GM18873 (cell line): ENCODE measurements around the gene CNPY3.
"Not testable (repeated sequence)": the region's sequence is repeated elsewhere in the genome, so short reads cannot be mapped to it uniquely, and the experiment has no call there.

Source experiments
- ATAC-seq: cut with Tn5 transposase; IDR thresholded peaks from one replicate; pipeline ENCODE4 v1.9.1; 2021; ENCODE audit warnings: mild to moderate bottlenecking, moderate library complexity, moderate number of reproducible peaks; ENCODE audit not compliant: unreplicated experiment, low FRiP score

The CNPY3 gene

DNA sequence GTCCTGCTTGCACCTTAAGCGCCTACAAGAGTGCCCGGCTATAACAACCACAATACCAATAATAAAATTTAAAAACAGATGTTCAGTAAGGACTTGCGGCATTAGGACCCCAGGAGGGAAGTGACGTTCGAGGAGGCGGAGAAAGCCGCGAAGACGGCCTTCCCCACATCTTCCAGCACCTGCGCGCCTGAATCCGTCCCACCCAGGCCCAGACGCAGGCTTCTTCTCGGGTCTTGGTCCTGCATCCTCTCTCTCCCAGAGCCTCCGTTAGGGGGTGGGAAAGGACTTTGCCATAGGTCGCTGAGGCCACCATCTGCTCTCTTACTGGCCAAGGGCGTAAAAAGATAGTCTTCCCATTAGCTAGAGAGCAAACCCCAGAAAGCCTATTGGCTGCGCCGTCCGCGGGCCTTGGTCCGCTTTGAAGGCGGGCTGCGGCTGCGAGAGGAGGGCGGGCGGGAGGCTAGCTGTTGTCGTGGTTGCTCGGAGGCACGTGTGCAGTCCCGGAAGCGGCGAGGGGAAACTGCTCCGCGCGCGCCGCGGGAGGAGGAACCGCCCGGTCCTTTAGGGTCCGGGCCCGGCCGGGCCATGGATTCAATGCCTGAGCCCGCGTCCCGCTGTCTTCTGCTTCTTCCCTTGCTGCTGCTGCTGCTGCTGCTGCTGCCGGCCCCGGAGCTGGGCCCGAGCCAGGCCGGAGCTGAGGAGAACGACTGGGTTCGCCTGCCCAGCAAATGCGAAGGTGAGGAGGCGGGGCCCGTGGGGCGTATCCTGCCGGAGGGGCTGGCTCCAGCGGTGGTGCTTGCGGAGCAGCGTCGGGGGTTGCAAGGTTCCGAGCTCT, at the start of gene CNPY3:
TSS of gene CNPY3 (plus strand) at position 495 of the 835 bp plus-strand sequence. CDS start at position 586, 91 bp downstream.
- ATAC-seq: peak; percentile 73

GRCh38 chr6:42880240-42880817, 49.0 kb upstream of the CNPY3 start:
- ATAC-seq: not testable (repeated sequence)

DNA sequence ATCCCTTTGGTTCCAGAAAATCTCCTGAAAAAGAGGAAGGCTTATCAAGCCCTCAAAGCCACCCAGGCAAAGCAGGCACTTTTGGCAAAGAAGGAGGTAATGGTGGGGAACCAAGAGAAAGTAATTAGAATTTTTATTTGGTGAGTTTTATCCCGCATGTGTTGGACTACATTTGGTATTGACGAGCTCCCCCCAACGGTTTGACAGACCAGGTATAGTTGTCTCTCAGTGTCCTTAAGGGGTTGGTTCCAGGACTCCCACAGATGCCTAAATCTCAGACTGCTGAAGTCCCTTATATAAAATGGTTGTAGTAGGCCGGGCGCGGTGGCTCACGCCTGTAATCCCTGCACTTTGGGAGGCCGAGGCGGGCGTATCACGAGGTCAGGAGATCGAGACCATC, 48.4 kb upstream of the CNPY3 start:
- ATAC-seq: not testable (repeated sequence)

DNA sequence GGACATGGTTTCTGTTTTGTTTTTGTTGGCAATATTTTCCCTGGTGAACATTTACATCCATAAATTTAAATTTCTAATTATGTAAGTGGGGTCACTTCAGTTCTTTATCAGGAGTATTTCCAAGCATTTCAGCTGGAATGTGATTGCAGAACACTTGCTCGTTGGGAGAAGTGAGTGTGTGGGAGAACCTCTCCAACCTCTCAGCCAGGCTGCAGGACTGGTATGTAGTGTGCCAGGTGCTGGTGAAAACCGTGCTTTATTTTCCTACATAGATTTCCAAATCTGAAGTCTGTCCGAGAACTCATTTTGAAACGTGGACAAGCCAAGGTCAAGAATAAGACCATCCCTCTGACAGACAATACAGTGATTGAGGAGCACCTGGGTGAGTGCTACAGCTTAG, 43.6 kb upstream of the CNPY3 start:
- no peak for ATAC-seq

DNA sequence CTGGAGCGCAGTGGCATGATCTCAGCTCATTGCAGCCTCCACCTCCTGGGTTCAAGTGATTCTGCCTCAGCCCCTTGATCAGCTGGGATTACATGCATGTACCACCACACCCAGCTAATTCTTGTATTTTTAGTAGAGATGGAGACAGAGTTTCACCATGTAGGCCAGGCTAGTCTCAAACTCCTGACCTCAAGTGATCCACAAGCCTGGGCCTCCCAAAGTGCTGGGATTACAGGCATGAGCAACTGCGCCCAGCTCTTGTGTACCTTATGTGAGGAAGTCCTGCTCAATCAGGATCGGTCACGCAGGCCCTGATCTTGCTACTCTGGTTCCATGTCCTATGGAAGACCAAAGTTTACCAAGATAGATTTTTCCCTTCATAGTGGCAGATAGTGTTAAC, 41.1 kb upstream of the CNPY3 start:
- ATAC-seq: not testable (repeated sequence)

DNA sequence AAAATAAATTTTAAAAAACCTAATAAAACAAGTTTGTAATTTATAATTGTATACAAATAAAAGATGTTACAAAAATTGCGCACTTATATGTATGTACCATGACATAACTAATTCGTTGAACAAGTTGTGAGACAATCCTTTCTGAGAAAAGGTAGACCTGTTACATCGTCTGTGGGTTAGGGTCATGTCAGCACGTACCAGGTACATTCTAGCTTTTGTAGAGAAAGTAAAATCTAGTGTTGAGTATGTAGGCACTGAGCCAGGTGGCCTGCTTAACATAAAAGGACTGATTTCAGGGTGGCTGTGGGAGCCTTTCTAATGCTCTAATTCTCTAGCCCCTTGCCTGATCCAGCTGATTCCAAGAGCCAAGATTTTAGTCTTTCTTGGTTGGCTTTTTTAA, 39.5 kb upstream of the CNPY3 start:
- ATAC-seq: no peak

GRCh38 chr6:42890311-42891198, 38.7 kb upstream of the CNPY3 start:
- peak; percentile 68 for ATAC-seq

DNA sequence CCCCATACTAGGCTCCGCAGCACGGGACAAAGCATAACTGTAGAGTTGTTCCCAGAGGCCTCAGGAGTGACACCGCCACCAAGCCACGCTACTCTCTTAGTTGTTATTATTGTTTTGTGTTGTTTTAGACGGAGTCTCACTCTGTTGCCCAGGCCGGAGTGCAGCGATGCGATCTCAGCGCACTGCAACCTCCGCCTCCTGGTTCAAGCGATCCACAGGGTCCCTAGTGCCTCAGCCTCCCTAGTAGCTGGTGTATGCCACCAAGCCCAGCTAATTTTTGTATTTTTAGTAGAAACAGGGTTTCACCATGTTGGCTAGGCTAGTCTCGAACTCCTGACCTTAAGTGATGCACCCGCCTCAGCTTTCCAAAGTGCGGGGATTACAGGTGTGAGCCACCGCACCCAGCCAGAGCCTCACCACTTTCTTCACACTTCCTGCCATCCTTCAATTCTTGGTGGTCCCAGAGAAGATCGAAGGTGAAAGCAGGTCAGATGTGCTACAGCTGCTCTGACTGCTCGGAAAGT, 38.0 kb upstream of the CNPY3 start:
- ATAC-seq: no peak

- not testable (repeated sequence) for ATAC-seq
Measured at GRCh38 chr6:42894041-42894828, 35.0 kb upstream of the CNPY3 start.

DNA sequence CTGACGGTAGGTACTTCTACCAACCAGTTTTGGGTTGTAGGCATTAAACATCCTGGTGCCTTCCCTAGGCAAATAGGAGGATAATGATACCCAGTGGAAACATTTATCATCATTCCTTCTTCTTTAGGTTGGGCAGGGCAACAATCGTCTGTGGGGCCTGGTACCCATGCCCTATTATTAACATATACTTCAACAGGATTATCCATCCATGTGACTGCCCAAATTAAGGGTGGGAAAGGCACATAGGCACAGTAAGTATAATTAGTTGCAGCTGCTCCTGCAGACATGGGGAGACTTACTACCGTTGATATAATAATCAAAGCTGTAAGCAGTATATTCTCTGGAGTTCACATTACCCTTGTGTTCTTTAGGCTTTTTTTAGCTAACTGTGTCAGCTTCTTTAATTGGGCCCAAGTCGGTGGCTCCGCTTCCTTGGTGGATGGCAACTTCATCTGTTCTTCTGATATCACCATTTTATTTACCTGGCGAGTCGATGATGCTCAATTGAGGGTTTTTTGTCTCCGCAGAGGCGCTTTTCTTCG, 33.0 kb upstream of the CNPY3 start:
- ATAC-seq: no peak

DNA sequence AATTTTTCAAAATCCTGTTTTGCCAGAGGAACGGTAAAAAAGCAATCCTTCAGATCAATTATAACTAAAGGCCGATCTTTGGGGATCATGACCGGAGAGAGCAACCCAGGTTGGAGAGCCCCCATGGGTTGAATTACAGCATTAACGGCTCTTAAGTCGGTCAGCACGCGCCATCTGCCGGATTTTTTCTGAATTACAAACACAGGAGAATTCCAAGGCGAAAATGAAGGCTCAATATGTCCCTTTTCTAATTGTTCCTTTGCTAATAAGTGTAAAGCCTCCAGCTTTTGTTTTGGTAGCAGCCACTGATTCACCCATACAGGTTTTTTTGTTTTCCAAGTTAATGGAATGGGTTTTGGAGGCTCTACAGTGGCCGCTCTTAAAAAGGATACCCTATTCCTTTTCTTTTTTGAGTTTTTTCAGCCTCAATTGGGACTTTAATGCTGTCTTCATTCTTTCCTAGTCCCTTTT, 30.4 kb upstream of the CNPY3 start:
- ATAC-seq: no peak

DNA sequence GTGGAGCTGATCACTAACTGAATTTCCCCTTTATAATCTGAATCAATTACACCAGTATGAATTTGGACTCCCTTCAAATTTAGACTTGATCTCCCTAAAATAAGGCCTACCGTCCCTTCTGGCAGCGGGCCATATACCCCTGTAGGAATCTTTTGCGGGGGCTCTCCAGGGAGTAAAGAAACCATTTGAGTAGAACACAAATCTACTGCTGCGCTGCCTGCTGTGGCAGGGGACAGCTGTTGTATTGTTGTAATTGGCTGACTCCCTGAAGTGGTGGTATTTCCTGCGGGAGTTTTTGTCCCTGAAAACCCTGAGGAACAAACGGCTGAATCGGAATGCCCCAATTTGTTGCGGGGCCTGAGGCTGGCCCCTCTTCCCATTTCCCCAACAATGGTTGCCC, 29.4 kb upstream of the CNPY3 start:
- no peak for ATAC-seq

DNA sequence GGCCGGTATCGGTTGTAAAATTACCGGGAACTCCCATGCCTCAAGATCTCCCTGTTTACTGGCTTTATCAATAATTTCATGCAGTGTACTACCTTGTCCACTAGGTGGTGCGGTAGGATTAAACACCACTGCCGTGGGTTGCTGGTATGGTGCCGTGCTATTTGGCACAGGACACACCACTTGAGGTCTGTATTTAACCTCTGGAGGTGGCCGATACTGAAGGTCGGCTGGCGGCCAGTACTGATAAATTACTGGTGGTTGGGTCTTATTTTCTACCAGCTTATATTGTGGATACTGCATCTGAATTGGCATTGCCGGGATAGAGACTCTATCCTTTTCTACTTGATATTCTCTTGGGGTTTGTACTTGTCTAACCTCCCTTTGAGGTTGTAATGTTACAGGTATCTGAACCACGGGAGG, 27.7 kb upstream of the CNPY3 start:
- no peak for ATAC-seq

DNA sequence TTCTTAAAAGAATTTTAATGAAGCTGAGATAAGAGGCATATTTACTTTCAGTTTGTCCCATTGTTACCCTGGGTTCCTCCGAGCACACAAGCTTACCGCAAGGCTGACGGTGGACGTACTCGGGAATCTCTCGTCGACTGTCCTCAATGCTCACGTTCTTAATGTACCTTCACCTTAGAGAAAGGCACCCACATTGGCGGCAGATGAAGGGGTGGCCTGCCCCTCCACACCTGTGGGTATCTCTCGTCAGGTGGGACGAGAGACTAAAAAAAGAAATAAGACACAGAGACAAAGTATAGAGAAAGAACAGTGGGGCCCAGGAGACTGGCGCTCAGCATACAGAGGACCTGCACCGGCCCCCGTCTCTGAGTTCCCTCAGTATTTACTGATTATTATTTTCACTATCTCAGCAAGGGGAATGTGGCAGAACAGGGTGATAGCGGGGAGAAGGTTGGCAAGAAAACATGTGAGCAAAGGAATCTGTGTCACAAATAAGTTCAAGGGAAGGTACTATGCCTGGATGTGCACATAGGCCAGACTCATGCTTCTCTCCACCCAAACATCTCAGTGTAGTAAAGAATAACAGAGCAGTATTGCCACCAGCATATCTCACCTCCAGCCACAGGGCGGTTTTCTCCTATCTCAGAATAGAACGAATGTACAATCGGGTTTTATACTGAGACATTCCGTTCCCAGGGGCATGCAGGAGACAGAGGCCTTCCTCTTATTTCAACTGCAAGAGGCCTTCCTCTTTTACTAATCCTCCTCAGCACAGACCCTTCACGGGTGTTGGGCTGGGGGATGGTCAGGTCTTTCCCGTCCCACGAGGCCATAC, 26.6 kb upstream of the CNPY3 start:
- not testable (repeated sequence) for ATAC-seq

DNA sequence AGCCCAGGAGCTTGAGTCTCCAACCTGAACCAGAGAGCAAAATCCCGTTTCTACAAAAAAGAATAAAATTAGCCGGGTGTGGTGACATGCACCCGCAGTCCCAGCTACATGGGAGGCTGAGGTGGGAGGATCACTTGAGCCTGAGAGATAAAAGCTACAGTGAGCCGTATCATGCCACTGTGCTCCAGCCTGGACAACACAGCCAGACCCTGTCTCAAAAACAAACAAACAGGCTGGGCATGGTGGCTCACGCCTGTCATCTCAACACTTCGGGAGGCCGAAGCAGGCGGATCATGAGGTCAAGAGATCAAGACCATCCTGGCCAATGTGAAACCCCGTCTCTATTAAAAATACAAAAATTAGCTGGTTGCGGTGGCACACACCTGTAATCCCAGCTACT, 24.8 kb upstream of the CNPY3 start:
- no peak for ATAC-seq

GRCh38 chr6:42907336-42907735, 21.9 kb upstream of the CNPY3 start:
- no peak for ATAC-seq

DNA sequence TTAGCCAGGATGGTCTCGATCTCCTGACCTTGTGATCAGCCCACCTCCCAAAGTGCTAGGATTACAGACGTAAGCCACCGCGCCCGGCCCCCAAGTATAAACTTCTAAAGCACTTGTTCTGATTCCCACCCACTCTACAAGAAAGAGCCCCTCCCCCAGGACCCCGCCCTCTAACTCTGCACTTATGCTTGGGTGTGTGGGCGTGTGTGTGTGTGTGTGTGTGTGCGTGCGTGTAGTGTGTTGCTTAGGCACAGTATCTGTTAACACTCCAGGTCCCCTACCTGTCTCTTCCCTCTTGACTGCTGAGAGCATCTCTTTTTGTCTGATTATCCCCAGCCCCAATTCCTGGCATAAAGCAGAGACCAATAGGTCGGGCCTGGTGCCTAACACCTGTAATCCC, 19.4 kb upstream of the CNPY3 start:
- ATAC-seq: no peak

DNA sequence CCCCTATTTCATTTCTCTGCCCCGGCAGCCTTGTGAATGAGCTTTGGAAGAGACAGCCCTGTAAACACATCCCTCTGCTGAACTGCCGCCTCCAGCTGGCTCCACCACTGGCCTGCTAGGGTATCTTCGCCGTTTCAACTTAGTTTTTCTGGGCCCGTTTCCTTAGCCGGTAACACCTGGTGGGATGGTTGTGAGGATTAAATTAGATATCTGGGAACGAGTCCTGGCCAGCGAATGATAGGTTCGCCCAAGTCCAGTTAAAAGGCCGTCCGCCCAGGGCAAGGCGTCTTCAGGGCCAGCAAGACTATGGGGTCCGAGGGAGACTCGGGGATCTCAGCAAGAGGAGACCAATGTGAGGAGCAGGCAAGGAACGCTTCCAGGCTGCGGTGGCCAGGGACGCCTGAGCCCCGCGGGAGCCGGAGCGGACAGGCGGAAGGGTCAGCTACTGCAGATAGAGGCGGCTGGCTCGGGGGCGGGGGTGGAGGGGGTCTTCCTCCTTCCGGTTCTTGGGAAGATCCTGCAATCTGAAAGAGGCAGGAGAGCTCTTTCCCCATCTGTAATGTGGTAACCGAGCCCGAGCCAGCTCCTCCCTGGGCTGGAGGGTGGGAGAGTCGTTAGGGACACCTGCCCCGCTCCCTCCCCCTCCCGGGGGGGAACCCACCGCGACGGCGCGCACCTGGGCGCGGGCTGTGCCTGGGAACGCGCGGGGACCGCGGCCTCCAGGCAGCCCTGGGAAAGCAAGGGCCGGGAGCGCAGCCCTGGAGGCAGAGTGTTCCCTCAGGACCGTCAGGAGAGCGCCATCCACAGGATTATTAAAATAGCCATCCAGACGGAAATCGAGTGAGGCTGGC, 17.9 kb upstream of the CNPY3 start:
- ATAC-seq: no peak
